Activated CD4-positive, alpha-beta T cell treated with anti-CD3 and anti-CD28 coated beads for 48 hours (primary cell): ENCODE measurements around the gene SMIM36.
"Not testable (repeated sequence)": the region's sequence is repeated elsewhere in the genome, so short reads cannot be mapped to it uniquely, and the experiment has no call there.

Source experiments
- DNase-seq: peaks from one replicate; pipeline ENCODE4 v3.0.0-alpha.2; 2020

SMIM36 gene

DNA sequence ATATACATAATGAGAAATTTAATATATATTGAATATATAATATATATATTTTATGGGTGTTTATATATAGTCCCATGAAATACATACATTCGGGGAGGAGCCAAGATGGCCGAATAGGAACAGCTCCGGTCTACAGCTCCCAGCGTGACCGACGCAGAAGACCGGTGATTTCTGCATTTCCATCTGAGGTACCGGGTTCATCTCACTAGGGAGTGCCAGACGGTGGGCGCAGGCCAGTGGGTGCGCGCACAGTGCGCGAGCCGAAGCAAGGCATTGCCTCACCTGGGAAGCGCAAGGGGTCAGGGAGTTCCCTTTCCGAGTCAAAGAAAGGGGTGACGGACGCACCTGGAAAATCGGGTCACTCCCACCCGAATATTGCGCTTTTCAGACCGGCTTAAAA lies 9.6 kb downstream of the SMIM36 start:
- not testable (repeated sequence) for DNase-seq

DNA sequence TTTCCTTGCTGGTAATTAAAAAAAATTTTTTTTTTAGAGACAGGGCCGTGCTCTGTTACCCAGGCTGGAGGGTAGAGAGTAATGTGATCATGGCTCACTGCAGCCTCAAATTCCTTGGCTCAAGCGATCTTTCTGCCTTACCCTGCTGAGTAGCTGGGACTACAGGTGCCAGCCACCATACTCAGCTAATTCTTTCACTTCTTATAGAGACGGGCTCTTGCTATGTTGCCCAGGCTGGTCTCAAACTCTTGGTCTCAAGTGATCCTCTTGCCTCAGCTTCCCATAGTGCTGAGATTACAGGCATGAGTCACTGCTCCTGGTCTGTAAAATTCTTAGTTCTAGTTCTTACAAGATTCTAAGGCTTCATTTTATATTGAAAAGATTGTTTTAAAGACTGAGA lies 11.1 kb downstream of the SMIM36 start:
- DNase-seq: no peak

DNA sequence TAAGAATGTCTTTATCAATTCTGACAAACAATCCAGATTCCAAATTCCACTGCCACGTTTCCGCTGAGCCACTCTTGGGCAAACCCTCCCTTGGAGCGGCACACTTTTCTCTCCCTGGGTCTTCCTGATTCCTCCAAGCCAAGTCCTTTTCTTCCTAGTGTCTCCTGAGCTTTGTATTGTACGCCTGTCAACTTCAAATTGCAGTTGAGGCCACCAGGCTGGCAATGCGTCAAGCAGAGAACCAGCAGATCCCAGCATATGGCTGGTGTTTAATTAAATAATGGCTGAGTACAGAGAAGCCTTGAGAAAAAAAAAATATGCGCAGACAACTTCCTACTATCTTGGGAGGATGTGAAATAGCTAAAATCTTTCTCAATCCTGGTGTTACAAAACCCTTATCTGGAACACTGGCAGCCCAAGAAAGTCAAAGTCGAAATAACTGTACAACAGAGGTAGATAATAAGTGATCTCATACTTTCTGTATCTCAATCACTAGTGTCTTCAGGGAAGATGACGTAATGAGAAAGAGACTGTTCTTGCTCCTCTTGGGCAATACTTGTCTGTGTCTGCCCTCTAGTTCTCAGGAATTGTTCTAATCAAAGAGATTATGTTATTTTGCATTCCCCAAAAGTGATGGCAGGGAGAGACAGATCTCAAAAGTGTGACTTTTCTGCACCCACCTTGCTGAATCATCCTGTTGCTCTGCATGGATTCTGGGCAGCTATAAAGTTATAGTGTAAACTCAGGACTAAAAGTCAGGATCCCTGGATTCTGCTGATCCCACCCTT lies 15.0 kb downstream of the SMIM36 start:
- no peak for DNase-seq

DNA sequence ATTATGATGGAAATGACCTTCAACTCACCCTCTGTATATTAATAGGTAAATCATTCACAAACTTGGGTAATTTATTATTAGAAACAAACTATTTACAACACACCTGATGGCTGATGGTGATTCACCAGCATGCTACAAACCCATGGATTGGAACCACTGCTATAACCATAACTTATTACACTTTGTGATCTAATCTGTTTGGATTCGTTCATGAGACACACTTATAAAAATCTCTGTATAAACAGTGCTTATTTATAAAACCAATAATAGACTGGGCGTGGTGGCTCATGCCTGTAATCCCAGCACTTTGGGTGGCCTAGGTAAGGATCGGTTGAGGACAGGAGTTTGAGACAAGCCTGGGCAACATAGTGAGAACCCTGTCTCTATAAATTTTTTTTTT lies 16.0 kb downstream of the SMIM36 start:
- DNase-seq: no peak

DNA sequence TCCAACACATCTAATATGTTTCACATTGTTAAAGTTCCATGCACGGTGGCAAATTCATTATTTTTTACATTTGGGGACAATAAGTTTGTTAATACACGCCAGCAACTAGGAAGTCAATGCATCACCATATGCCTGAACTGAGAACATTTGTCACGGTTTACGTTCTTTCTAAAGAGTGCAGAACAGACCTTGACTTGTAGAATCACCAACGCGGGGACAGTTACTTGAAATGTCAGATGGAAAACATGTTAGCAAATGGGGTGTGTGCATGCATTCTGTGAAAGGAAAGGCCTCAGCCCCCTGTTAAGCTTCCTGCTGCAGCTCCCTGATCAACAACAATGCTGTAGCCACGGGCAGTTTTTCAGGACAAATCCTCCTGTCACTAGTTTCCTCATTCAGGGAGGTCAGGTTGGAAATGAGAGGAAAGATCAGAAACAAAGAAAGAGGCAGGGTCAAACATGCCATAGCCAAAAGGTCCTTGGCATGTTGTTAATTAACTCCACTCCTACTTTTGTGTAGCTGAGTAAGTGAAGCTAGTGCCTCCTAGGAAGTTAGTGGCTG lies 18.4 kb downstream of the SMIM36 start:
- DNase-seq: no peak

DNA sequence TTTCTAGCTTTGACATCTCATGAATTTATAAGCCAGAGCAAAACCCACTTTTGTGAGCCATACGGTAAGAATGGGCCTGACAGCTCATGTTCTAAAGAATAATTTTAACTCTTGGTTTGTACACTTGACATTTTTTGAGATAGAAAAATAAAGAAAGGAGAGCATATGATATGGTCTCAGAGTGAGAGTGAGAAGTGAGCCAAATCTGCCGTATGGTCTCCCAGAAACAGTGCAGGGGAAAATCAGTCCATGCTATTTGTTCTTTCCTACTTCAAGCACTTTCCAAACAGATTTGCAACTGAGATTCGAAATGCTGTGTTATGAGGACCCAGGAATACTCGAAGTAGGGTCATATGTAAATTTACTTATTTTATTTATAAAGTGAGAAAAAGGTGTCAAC lies 20.9 kb downstream of the SMIM36 start:
- no peak for DNase-seq

DNA sequence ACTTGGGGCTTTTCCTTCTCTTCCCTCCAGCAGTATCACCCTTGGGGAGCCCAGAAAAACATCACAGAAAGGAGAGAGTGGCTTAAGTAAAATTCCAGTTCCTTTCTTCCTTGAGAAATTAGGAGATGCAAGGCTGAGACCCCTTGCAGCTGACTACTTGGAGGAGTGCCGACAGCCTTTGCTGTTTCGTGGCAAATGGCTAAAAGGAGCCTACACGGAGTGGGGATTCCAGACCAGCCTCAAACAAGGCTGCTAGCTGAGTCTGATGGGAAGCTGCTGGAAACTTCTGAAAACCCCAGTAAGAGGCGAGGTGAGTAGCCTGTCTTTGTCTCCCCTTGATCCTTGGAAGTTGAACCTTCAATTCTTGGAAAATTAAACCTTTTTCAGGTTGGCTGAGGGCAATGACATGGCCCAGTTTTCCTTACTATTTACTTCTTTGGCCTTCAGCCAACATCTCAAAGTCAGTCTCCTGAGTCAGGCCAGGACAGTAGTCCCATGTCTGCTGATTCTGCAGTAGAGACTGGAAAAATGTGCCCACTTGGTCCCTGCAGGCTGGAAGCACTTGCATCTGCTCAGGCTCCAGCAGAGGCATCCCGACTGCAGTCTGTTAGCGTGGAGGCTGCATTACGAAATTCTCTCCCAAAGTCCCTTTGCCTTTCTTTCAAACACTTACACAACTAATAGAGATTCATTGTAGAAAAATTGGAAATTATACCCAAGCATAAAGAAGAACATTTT lies 23.4 kb downstream of the SMIM36 start:
- no peak for DNase-seq

DNA sequence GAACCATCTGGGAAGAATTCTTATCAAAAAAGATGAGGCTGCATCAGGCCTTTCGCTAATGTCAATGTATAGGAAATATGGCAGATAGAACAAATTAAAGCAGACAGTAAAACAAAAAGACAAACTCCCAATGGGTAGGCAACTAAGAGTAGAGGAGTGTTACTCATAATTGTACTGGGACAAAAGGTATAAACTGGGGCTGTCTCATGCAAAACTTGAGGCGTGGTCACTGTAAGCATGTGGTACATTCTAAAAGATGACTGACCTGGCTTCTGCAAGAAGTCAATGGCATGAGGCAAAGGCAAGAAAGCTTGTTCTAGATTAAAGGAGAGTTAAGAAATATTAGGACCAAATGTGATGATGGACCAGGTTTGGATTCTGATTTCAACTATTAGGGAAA lies 26.7 kb downstream of the SMIM36 start:
- no peak for DNase-seq

DNA sequence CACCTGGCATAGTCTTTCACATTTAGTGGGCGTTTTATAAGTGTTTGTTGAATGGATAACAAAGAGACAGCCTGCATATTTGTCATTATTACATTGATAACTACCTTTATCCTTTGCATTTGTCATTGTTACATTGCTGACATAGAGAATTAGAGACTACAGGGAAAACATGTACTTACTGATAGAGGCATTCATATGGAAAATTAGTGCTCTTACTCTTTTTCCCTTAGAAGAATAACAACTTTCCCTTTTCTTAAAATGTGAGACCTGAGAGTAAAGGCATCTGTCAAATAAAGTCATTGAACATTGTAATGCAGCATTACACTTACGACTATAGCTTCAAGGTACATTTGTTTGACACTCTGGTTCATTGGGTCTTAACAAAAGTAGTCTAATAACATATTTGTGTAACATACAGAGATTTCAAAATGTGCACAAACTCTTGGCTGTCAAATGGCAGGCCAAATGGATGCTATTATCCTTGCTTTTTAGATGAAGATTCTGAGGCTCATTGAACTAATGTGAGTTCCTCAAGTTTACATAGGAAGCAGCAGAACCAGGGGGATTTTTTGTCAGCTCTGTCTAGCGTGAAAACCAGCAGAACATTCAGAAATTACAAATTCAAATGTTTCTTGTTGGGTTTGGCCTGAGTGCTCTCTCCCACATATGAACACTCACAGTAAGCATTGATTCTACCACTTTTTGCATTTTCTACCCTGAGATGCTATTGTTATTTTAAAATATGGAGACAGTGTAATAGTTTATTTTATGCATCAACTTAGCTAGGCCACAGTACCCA lies 28.5 kb downstream of the SMIM36 start:
- no peak for DNase-seq

DNA sequence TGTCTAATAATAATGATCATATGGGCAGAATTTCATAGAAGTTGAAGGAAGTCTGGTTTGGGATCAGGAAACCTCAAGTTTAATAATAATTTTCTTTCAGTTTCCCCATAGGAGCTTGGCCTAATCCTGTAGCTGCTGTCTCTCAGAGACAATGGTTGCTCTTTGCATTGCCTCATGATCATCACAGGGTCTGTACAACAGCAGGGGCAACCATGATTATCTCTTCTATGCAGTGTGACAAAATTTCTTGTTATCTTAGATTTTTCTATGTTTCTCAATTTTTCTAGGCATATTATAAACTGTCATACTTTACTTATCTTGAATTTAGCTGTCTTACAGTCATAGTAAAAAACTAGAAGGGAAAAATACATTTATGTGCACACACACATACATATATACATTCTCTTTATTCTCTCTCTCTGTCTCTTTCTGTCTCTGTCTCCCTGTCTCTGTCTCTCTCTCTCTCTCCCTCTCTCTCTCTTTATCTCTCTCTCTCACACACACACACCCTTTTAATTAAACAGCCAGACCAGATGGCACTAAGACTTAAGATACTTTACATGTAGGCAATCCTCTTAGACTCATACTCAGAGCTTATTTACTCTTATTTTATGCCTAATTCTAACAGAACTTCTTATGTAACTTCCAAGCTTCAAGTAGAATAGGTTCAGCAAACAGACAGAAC lies 30.5 kb downstream of the SMIM36 start:
- DNase-seq: no peak

DNA sequence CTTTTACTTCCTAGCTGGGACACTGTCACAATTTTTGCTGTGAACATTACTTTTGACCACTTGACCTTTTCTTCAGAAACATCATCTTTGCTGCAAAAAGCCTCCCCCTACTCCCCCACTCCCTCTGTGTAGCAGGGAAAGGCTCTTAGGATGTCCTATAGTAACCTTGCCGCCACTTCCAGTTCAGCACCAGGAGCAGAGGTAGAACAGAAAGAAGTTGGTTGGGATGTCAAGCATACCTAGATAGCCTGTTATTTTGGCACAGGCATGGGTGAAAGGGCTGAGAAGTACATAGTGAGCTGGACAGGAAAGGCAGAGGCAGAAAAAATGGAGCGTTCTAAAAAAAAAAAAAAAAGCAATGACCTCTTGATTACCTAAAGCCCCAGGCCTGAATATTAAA lies 31.3 kb downstream of the SMIM36 start:
- no peak for DNase-seq

DNA sequence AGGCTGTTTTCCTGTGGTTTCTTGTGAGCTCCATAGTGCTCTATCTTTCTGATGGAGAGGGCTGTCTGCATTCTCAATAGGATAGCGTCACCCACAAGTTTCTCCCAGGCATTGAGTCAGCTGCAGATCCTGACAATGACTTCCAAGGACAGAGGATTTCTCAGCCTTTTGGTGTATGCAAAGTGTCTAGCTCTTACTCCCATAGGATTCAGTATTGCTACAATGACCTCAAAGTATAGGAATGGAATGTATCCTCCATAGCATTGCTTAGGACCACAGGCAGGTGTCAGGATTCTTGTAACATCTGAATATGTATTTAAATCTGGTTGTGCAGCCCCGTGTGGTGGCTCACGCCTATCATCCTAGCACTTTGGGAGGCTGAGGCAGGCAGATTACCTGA lies 32.3 kb downstream of the SMIM36 start:
- DNase-seq: no peak

DNA sequence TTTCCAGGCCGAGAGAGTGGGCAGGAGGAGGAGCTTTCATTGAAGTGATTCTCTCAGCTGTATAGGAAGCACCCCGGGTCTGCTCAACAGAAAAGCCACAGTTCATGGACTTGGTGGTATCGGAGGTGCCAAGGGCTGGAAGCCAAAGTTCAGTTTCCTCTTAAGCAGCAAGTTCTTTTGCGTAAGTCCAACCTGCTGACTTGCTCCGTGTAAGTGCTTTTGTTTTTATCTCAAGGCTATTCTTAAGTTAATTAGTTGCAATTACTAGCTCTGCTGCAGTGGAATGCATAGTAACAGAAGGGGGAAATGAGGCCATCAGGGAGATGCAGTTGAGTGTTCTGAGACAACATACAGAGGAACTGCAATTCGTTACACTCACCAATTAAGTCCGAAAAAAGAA lies 44.6 kb downstream of the SMIM36 start:
- DNase-seq: no peak

DNA sequence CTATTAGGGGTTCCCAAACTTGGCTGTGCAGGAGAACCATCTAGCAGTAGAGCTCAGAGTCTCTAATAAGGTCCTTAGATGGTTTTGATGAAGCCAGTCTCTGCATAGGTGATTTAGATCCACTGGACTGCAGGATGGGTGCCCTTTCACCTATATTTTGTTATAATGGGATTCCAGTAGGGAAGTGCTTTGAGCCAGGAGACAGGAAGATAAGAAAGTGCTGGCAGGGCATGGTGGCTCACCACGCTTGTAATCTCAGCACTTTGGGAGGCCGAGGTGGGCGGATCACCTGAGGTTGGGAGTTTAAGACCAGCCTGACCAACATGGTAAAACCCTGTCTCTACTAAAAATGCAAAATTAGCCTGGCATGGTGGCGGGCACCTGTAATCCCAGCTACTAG lies 45.5 kb downstream of the SMIM36 start:
- DNase-seq: not testable (repeated sequence)

DNA sequence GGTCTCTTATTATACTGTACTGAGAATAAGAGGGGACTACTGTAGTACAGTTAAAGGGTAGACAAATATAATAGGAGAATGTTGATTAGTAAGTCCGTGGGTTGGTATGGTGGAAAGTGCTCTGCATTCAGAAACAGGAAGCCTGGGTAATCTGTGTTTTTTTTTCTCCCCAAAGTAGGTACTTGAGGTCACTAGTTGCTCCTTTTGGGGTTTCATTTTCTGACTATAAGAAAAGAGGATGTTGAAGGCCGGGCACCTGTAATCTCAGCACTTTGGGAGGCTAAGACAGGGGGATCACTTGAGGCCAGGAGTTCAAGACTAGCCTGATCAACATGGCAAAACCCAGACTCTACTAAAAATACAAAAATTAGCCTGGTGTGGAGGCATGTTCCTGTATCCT lies 47.7 kb downstream of the SMIM36 start:
- no peak for DNase-seq

DNA sequence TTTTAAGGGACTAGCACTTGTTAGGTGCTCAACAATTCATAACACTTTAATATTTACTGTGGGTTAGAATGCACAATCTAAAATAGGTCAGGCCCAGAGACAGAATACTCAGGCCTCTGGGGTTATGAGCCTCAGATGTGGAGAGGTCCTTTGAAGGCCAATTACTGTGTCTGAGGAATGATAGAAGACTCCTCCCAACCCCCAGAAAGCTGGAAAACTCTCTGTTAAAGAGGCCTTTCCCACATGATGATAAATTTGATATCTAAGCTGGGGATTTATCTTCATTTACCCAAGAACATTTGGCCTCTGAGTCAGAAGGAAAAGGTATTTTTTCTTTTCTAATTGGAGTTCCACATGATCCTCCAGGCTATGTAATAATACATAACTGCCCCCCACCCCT lies 48.5 kb downstream of the SMIM36 start:
- no peak for DNase-seq

DNA sequence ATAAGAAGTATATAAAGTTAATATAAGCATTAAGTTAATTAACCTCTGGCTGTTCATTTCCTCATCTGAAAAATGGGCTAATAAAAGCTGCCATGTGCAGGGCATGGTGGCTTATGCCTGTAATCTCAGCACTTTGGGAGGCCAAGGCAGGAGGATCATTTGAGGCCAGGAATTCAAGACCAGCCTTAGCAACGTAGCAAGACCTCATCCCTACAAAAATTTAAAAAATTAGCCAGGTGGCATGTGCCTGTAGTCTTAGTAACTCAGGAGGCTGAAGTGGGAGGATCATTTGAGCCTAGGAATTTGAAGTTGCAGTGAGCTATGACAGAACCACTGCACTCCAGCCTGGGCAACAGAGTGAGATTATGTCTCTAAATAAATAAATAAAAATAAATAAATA lies 49.0 kb downstream of the SMIM36 start:
- no peak for DNase-seq

DNA sequence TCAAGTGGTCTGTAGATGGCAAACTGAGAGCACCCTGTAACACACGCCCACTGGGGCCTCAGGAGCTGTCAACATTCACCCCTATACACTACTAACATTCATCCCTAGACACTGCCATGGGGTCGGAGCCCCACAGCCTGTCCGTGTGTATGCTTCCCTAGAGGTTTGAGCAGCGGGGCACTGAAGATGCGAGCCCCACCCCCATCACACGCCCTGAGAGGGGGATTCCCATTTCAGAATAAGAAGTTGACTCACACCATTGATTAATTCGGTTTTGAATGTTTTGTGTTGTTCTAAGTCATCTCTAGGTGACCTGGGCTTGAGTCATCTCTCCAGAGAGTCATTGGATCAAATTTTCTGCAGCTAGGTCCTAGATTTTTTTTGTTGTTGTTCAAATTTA lies 52.3 kb downstream of the SMIM36 start:
- DNase-seq: peak; percentile 81

DNA sequence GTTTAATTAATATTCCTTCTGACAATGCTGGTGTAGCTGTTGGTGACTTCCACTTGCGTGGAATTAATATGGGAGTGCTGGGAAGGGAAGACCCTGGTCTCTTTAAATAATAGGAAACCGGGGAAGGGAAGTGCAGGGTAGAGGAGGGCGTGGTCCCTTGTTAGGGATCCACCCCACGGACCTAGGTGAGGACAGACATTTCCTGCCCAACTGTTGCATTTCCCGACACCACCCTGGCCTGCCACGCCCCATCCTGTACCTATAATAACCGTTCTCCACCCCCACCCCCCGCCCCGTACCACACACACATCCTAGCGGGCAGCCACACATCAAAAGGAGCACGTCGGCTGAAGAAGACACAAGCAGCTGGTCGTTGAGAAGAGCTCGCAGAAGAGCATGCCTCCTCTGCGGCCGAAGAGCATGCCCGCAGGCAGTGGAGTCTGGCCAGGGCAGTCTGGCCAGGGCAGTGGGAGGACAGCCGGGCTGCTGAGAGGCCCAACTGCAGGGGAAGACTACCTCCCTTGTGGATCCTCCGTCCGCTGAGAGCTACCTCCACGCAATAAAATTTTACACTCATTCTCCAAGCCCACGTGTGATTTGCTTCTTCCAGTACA lies 52.9 kb downstream of the SMIM36 start:
- DNase-seq: no peak

DNA sequence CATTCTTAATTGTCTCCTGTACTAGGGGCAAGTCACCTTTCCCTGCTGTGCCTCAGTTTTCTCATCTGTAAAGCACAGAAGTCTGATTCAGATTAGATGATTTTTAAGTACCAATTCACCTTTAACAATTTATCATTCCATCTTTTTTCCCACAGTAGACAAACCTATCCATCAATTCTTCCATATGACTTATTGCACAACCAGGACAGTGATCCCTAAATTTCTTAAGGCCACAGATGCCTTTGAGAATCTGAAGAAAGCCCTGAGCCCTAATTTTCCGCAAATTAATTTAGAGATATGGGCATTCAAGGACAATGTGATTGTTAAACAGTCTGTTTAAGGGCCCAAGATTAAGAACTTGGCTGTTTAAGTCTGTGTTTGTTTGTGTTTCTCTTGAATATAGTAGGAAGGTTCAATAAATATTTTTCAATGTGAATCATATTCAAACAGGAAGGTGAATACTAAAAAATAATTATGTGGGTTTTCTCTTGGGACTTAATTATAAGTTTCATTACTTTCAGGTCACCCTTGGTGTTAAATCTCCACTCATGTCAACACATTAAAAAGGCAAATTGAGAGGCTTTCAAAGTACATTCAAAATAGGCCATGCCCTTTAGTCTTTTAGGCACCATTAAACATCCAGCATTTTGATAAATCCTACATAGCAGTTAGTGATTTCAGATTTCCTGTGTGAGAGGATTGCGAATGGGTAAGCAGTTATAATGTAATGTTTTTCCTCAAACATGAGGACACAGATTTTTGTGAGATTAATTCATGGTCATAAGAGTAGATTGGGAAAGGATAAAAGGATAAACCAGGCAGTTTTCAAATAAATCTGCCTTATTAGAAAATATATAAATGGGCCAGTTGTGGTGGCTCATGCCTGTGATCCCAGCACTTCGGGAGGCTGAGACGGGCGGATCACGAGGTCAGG lies 54.7 kb downstream of the SMIM36 start:
- no peak for DNase-seq

DNA sequence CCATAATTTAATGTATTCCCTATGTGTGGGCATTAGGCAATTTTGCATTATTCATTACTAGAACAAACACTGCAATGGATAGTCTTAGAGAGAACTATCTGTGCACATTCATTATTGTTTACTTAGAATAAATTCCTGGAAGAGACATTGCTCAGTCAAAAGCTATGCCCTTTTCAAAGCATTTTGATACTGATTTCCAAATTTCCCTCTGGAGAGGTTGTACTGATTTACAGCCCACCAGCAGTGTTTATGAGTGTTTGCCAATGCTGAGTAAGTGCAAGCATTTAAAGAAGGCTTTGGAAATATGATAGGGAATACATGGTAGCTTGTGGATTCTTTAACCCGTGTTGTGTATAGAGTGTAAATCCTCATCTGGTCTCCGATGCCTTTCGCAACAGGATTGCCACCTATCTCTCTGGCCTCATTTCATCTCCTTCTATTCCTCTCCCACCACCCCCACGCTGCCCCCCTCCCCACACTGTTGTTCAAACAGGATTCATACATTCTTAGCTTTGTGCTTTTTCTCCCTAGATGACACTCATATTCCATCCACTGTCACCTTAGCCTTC lies 56.3 kb downstream of the SMIM36 start:
- no peak for DNase-seq
